ENCODE measurements around the gene FBN3.
A peak's percentile ranks its signal among the peaks of the same experiment; 100 is the strongest.
"Not testable (repeated sequence)": the region's sequence is repeated elsewhere in the genome, so short reads cannot be mapped to it uniquely, and the experiment has no call there.

Gene FBN3

GRCh38 chr19:8046569-8047165 is 102.7 kb downstream of the FBN3 start:
- DNase-seq: no peak

- DNase-seq: no peak
These were observed 103.4 kb downstream of the FBN3 start for GRCh38 chr19:8045872-8046568.

GRCh38 chr19:8044018-8044417 is 105.4 kb downstream of the FBN3 start:
- DNase-seq: no peak

- no peak for DNase-seq
These were observed 106.5 kb downstream of the FBN3 start for GRCh38 chr19:8042900-8043299.

- DNase-seq: no peak
These were observed 107.9 kb downstream of the FBN3 start for GRCh38 chr19:8041531-8041931.

GRCh38 chr19:8039231-8039630 is 110.2 kb downstream of the FBN3 start:
- no peak for DNase-seq

- no peak for DNase-seq
These were observed 110.6 kb downstream of the FBN3 start for GRCh38 chr19:8038815-8039214.

GRCh38 chr19:8036434-8037099 is 112.8 kb downstream of the FBN3 start:
- DNase-seq: no peak

GRCh38 chr19:8034178-8034525 is 115.2 kb downstream of the FBN3 start:
- no peak for DNase-seq

GRCh38 chr19:8033287-8034177 is 115.9 kb downstream of the FBN3 start:
- DNase-seq: not testable (repeated sequence)

- DNase-seq: no peak
These were observed 118.4 kb downstream of the FBN3 start for GRCh38 chr19:8030960-8031359.

GRCh38 chr19:8028951-8029491 is 120.4 kb downstream of the FBN3 start:
- no peak for DNase-seq

- no peak for DNase-seq
These were observed 124.1 kb downstream of the FBN3 start for GRCh38 chr19:8025316-8025715.

GRCh38 chr19:8024256-8024655 is 125.1 kb downstream of the FBN3 start:
- not testable (repeated sequence) for DNase-seq

GRCh38 chr19:8023371-8023770 is 126.0 kb downstream of the FBN3 start:
- DNase-seq: no peak

GRCh38 chr19:8022275-8022674 is 127.1 kb downstream of the FBN3 start:
- no peak for DNase-seq

- no peak for DNase-seq
These were observed 128.0 kb downstream of the FBN3 start for GRCh38 chr19:8021374-8021773.

- no peak for DNase-seq
These were observed 128.7 kb downstream of the FBN3 start for GRCh38 chr19:8020681-8021080.

- DNase-seq: peak; percentile 24
These were observed 131.6 kb downstream of the FBN3 start for GRCh38 chr19:8017808-8018207.

Measured in activated effector memory CD4-positive, alpha-beta T cell treated with Interleukin-2 at 50 U/mL for 16 hours (primary cell).